ENCODE results near the gene KRAS.

- TF ChIP-seq MXI1 (IDR thresholded peaks at IDR 0.05; ENCODE audit: borderline replicate concordance, low read depth, low read length): no peak
- no peak for TF ChIP-seq CEBPB (IDR thresholded peaks at IDR 0.05; ENCODE audit: low read depth, low read length)
- TF ChIP-seq POLR2A (IDR thresholded peaks at IDR 0.05; ENCODE audit: low read depth, low read length): no peak
- TF ChIP-seq CTCF (conservative IDR thresholded peaks at IDR 0.05; ENCODE audit: low read depth, low read length): no peak
- no peak for TF ChIP-seq ELK1 (IDR thresholded peaks at IDR 0.05; ENCODE audit: borderline replicate concordance, low read depth, low read length)
- no peak for TF ChIP-seq RAD21 (IDR thresholded peaks at IDR 0.05; ENCODE audit: low read length)
- TF ChIP-seq MAZ (IDR thresholded peaks at IDR 0.05; ENCODE audit: borderline replicate concordance, low read depth, low read length): no peak
- TF ChIP-seq USF2 (IDR thresholded peaks at IDR 0.05; ENCODE audit: low read depth, low read length): no peak
- TF ChIP-seq MAFK (IDR thresholded peaks at IDR 0.05; ENCODE audit: low read depth, low read length): no peak
- no peak for TF ChIP-seq RCOR1 (IDR thresholded peaks at IDR 0.05; ENCODE audit: insufficient replicate concordance, low read length)
These were observed 66.6 kb downstream of the KRAS start for GRCh38 chr12:25184132-25184531.
